Activated CD4-positive, alpha-beta T cell treated with anti-CD3 and anti-CD28 coated beads, Interleukin-2, Interleukin-6, amounts not matched to agents 100 ng/mL and 50 ng/mL, durations not matched to agents 16 hours and 8 hours (primary cell): Measurements from ENCODE around the gene FAF2.
A peak's percentile ranks its signal among the peaks of the same experiment; 100 is the strongest.
"Not testable (repeated sequence)": the region's sequence is repeated elsewhere in the genome, so short reads cannot be mapped to it uniquely, and the experiment has no call there.

Source experiments
- DNase-seq: peaks from one replicate; pipeline ENCODE4 v3.0.0-alpha.2; 2020

FAF2 gene

DNA sequence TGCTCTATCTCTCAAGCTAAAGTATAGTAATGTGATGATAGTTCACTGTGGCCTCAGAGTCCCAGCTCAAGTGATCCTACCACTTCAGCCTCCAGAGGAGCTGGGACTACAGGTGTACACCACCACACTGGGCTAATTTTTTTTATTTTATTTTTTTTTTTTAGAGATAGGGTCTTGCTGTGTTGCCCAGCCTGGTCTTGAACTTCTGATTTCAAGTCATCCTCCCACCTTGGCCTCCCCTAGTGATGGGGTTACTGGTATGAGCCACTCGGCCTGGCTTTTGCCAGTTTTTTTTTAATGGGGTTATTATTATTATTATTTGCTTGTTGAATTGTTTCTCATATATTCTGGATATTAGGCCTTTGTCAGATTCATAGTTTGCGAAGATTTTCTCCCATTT is 13.2 kb downstream of the FAF2 start:
- DNase-seq = no peak

GRCh38 chr5:176463113-176463764 is 15.1 kb downstream of the FAF2 start:
- no peak for DNase-seq

GRCh38 chr5:176466245-176466871 is 18.2 kb downstream of the FAF2 start:
- no peak for DNase-seq

DNA sequence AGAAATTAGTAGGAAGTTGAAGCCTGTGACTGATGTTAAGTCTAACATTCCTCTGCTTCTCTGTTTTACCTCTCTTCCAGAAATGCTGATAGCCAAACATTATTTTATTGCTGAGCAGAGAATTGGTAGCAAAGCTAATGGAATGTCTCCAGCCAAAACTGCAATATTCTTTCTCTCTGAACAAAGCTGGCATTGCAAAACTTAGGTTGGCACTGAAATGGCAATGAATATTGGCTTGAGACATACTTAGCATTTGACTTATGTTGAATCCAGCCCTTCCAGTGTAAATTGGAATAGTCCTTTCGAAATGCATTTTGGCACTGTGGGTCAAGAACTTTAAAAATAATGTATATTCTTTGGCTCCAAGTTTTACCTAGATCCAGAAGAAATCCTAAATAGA is 21.1 kb downstream of the FAF2 start:
- no peak for DNase-seq

- no peak for DNase-seq
These were observed 22.4 kb downstream of the FAF2 start for GRCh38 chr5:176470539-176470938.

GRCh38 chr5:176471098-176471497 is 22.9 kb downstream of the FAF2 start:
- DNase-seq = no peak

DNA sequence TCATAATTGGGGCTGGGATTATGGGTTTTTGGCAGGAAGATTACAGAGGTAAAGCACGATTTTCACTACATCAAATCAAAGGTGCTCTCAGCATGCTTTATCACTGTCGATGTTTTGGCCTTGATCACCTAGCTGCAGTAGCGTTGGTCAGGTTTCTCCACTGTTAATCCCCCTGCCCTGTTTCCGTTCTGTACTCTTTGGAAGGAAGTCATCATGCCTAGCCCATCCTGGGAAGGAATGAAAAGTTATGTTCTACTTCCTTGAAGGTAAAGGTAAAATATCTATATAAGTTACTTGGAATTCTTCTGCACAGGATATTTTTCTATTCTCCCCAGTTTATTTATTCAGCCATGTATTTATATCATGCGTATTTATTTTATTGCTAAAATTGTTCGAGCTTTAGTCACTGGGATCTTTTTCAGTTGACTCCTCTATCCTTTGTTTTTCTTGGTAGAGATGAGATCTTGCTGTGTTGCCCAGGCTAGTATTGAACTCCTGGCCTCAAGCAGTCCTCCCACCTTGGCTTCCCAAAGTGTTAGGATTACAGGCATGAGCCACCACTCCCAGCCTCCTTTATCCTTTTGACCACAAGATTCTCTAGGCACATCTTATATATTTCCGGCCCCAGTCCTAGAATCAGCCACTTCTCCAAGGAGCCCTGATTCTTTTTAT is 25.3 kb downstream of the FAF2 start:
- DNase-seq = no peak

GRCh38 chr5:176474476-176474875 is 26.3 kb downstream of the FAF2 start:
- DNase-seq = no peak

DNA sequence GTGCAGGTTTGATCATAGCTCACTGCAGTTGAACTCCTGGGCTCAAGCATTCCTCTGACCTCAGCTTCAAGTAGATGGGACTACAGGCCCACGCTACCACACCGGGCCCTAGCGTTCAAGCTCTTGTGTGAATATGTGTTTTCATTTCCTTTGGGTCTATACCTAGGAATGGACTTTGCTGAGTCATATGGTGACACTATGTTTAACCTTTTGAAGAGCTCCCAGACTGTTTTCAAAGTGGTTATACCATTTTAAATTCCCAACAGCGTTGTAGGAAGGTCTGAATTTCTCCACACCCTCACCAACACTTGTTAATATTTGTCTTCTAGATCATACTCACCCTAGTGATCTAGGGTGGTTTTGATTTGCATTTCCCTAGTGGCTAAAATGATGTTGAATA is 33.5 kb downstream of the FAF2 start:
- peak; percentile 30 for DNase-seq

GRCh38 chr5:176485176-176485575 is 37.0 kb downstream of the FAF2 start:
- no peak for DNase-seq

- DNase-seq = no peak
These were observed 38.1 kb downstream of the FAF2 start for GRCh38 chr5:176486189-176486757.

GRCh38 chr5:176487160-176487559 is 39.0 kb downstream of the FAF2 start:
- DNase-seq = not testable (repeated sequence)

DNA sequence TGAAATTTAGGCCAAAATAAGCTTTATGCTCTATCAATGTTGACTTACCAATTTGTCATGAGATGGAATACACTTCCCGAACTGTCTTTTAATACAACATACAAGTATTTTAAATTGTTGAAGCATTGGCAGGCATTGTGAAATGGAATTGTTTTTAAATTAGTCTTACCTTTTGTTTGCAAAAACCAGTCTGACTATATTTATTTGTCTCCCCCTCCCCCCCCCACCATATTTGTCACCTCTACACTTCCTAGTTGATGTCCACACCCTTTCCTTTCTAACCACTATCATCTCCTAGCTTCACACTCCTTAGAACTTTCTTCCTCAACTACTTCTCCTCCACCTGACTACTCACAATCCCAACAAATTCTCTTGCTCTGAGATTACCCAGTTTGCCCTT is 40.9 kb downstream of the FAF2 start:
- DNase-seq = no peak

DNA sequence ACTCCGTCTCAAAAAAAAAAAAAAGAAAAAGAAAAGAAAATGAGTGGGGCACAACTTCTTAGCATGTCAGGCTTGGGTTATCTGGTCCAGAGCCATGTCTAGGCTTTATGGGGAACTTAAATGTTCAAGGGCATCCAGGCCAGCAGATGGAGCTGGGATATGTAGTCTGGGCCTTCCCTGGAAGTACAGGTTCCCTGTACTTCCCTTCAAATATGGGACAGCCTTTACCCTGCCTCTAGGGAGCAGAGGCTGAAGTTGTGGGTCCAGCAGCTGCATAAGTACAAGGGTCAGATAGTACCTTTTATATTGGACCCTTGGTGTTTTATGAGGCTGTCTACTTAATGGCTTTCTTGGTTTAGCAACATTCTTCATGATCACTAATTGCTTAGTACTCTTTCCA is 42.1 kb downstream of the FAF2 start:
- no peak for DNase-seq

- no peak for DNase-seq
These were observed 42.9 kb downstream of the FAF2 start for GRCh38 chr5:176491101-176491502.

DNA sequence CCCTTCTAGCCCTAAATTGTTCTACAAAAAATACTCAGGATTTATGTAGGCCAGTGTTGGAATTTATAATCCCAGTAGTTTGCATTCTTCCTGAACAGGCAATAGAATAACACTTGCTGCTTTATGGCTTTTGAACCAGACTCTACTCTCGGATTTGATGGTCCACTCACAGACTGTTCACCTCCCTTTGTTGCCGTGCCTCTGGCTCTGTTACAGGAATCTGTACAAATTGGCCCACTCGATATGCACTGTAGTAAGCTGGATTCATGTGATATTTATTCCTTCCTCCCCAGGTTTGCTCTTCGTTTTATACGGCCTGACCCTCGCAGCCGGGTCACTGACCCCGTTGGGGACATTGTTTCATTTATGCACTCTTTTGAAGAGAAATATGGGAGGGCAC is 43.7 kb downstream of the FAF2 start:
- DNase-seq = no peak

DNA sequence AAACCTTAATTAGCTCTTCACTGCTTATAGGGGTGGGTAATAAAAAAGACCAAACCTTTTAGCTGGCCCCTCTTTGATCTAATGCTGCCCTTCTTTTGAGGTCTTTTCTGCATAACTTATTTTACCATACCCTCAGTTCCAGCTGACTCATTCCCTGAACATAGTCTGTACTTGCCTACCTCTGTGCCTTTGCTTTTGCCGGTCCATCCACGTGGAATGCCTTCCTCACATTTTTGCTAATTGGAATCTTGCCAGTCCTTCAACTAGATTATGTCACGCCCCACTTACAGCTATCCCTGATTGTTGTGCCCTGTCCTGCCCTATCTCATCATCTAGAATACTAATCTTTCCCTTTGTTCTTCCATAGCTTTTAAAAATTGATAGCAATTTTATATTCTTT is 44.2 kb downstream of the FAF2 start:
- DNase-seq = no peak

- DNase-seq = no peak
These were observed 49.7 kb downstream of the FAF2 start for GRCh38 chr5:176497852-176498251.

- no peak for DNase-seq
These were observed 51.1 kb downstream of the FAF2 start for GRCh38 chr5:176499273-176499672.

DNA sequence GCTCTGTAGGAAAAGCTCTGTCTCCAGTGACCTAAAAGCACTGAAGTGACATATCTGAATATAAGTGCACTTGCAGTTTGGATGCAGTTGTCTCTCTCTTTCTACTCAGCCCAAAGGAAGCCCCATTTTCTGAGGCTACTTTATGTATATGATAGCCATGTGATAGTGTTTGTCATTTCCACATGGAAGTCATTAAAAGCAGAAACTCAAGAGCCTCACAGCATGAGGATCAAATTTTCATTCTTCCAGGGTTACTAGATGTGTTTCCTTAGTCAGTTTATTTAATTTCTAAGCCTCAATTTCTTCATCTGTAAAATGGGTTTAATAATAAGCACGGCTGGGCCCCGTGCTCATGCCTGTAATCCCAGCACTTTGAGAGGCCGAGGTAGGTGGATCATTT is 52.3 kb downstream of the FAF2 start:
- DNase-seq = no peak

DNA sequence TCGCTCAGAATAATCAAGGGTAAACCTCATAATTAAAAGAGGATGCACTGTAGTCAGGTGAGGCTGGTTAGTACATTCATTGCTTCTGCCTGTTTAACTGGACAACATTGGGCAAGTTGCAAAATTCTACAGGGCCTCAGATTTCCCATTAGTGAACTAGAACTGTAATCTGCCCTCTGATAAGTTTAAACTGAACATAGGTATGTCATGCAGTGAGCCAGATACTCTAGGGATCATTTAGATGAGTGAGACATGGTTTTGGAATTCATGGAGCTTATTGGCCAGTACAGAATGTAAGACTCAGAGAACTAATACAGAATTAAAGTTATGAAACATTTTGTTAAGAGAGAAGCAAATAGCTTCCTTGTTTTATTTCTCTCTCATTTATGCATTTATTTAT is 53.1 kb downstream of the FAF2 start:
- no peak for DNase-seq

GRCh38 chr5:176503496-176503895 is 55.3 kb downstream of the FAF2 start:
- no peak for DNase-seq

- DNase-seq = no peak
These were observed 59.7 kb downstream of the FAF2 start for GRCh38 chr5:176507911-176508310.

DNA sequence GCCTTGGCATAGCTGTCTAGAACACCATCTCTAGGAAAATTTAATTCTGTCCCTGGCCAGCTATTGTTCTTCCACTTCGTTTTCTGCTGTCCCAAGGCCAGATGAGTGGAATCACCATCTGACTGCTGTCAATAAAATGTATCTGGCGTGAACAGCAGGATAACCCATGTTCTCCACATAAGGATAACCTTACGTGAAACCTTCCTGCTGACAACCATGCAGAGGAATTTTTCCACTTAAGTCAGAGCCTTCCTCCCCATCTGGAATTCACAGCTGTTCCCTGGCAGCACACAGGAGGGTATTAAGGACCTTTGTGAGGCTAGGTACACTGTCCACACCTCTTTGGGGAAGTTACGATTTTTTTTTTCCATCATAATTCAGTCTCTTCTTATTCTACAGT is 60.4 kb downstream of the FAF2 start:
- no peak for DNase-seq
